GM04503 (cell line): Measurements from ENCODE around the gene GRIA3.

Experiments
- DNase-seq: peaks from one replicate; pipeline ENCODE4 v3.0.0-alpha.2; 2012; ENCODE audit warnings: low read depth

Gene GRIA3

GRCh38 chrX:123184219-123184865, at the start of gene GRIA3:
GRIA3 (plus strand) TSS chrX:123184278; CDS start chrX:123184536, 258 bp downstream.
- peak; percentile 37 for DNase-seq

- peak; percentile 43 for DNase-seq
These were observed 45.6 kb upstream of the GRIA3 start for GRCh38 chrX:123138473-123138872.

- no peak for DNase-seq
These were observed 43.6 kb upstream of the GRIA3 start for GRCh38 chrX:123140454-123140853.

GRCh38 chrX:123140904-123141303, 43.2 kb upstream of the GRIA3 start:
- no peak for DNase-seq

GRCh38 chrX:123153846-123154335, 30.2 kb upstream of the GRIA3 start:
- no peak for DNase-seq

- DNase-seq = no peak
These were observed 28.8 kb upstream of the GRIA3 start for GRCh38 chrX:123155327-123155726.

- DNase-seq = no peak
These were observed 26.5 kb upstream of the GRIA3 start for GRCh38 chrX:123157586-123157985.

- no peak for DNase-seq
These were observed 24.7 kb upstream of the GRIA3 start for GRCh38 chrX:123159403-123159802.

- DNase-seq = no peak
These were observed 16.5 kb upstream of the GRIA3 start for GRCh38 chrX:123167621-123168020.

- no peak for DNase-seq
These were observed 14.7 kb upstream of the GRIA3 start for GRCh38 chrX:123169247-123169901.

- DNase-seq = no peak
These were observed 13.5 kb upstream of the GRIA3 start for GRCh38 chrX:123170546-123170945.

- no peak for DNase-seq
These were observed 12.3 kb upstream of the GRIA3 start for GRCh38 chrX:123171781-123172180.

- no peak for DNase-seq
These were observed 11.2 kb upstream of the GRIA3 start for GRCh38 chrX:123172869-123173268.

GRCh38 chrX:123173833-123174232, 10.2 kb upstream of the GRIA3 start:
- DNase-seq = no peak

- DNase-seq = no peak
These were observed 8.5 kb upstream of the GRIA3 start for GRCh38 chrX:123175366-123176122.

GRCh38 chrX:123181233-123181914, 2.7 kb upstream of the GRIA3 start:
- DNase-seq = no peak

- DNase-seq = no peak
These were observed 793 bp downstream of the GRIA3 start for GRCh38 chrX:123184866-123185276.

- DNase-seq = no peak
These were observed 1.6 kb downstream of the GRIA3 start for GRCh38 chrX:123185721-123186120.

GRCh38 chrX:123186801-123187200, 2.7 kb downstream of the GRIA3 start:
- DNase-seq = peak; percentile 31

- DNase-seq = peak; percentile 63
These were observed 4.0 kb downstream of the GRIA3 start for GRCh38 chrX:123188081-123188480.

GRCh38 chrX:123189338-123189737, 5.3 kb downstream of the GRIA3 start:
- DNase-seq = no peak

GRCh38 chrX:123190096-123190495, 6.0 kb downstream of the GRIA3 start:
- no peak for DNase-seq
